HEK293 (cell line): Measurements from ENCODE around the gene COL15A1.

ENCODE experiments used
- CTCF ChIA-PET: fragments of 350-600 bp; formaldehyde crosslinking; extraction: SDS; loops from one replicate; lab custom pipeline; 2021; ENCODE audit warnings: antibody characterized with exemption; lab: Yijun Ruan, JAX
- POLR2A ChIA-PET: fragments of 300-600 bp; formaldehyde crosslinking; extraction: SDS; loops from one replicate; lab custom pipeline; 2020; ENCODE audit warnings: antibody characterized with exemption, inconsistent platforms; lab: Yijun Ruan, JAX
- H3K27ac ChIP-seq: fragments of 200-500 bp; sonication (Bioruptor generic); 2 replicates; pipeline ENCODE4 v1.5.1; 2014; ENCODE audit warnings: low read depth, low read length, control low read depth, inconsistent platforms; ENCODE audit errors: extremely low read depth
- H3K36me3 ChIP-seq, 2 experiments: fragments of 200-500 bp in 1 of 2; sonication (Bioruptor generic) in 1 of 2; 1 replicate in 1 of 2; 2 replicates in 1 of 2; pipeline ENCODE4 v1.5.1; 2014 to 2017; ENCODE audit warnings: inconsistent platforms in 2 of 2, low read length in 2 of 2; ENCODE audit not compliant: control insufficient read depth in 2 of 2, insufficient read depth in 1 of 2
- H3K4me1 ChIP-seq: fragments of 200-500 bp; sonication (Bioruptor generic); 2 replicates; pipeline ENCODE4 v1.5.1; 2014; ENCODE audit warnings: mild to moderate bottlenecking, low read length, inconsistent platforms; ENCODE audit not compliant: control insufficient read depth, insufficient read depth
- H3K4me3 ChIP-seq: 2 replicates; pipeline ENCODE4 v1.5.1; 2011; ENCODE audit warnings: low read depth, mild to moderate bottlenecking, control low read depth, low read length, moderate library complexity
- H3K9me3 ChIP-seq: fragments of 200-500 bp; sonication (Bioruptor generic); 2 replicates; pipeline ENCODE4 v1.5.1; 2014; ENCODE audit warnings: low read depth, low read length, inconsistent platforms; ENCODE audit not compliant: control insufficient read depth, insufficient read depth
- MEIS1 ChIP-seq: sonication (generic); formaldehyde crosslinking; IDR thresholded peaks from 2 replicates; pipeline ENCODE4 v1.8.1; 2022; ENCODE audit warnings: missing genetic modification reagents, mild to moderate bottlenecking, borderline replicate concordance
- OSR2 ChIP-seq: fragments of 450-650 bp; formaldehyde crosslinking; IDR thresholded peaks from 2 replicates; pipeline ENCODE4 v1.5.1; 2016; ENCODE audit warnings: missing biosample characterization, missing genetic modification characterization
- ZBTB17 ChIP-seq: fragments of 450-650 bp; formaldehyde crosslinking; IDR thresholded peaks from 2 replicates; pipeline ENCODE4 v1.5.1; 2016; ENCODE audit warnings: missing biosample characterization, missing genetic modification characterization
- ZBTB20 ChIP-seq: fragments of 450-650 bp; formaldehyde crosslinking; IDR thresholded peaks from 2 replicates; pipeline ENCODE4 v1.5.1; 2016; ENCODE audit warnings: missing biosample characterization, missing genetic modification characterization
- ZBTB48 ChIP-seq: fragments of 450-650 bp; formaldehyde crosslinking; IDR thresholded peaks from 2 replicates; pipeline ENCODE4 v1.5.1; 2016; ENCODE audit warnings: missing biosample characterization, missing genetic modification characterization
- ZBTB7A ChIP-seq: fragments of 450-650 bp; formaldehyde crosslinking; IDR thresholded peaks from 2 replicates; pipeline ENCODE4 v1.5.1; 2016; ENCODE audit warnings: low read depth, missing biosample characterization, missing genetic modification characterization
- ZNF121 ChIP-seq: fragments of 450-650 bp; formaldehyde crosslinking; IDR thresholded peaks from 2 replicates; pipeline ENCODE4 v1.5.1; 2016; ENCODE audit warnings: missing biosample characterization, missing genetic modification characterization
- ZNF132 ChIP-seq: fragments of 450-650 bp; formaldehyde crosslinking; IDR thresholded peaks from 2 replicates; pipeline ENCODE4 v1.5.1; 2017; ENCODE audit warnings: missing biosample characterization, missing genetic modification characterization, borderline replicate concordance
- ZNF133 ChIP-seq: fragments of 450-650 bp; formaldehyde crosslinking; IDR thresholded peaks from 2 replicates; pipeline ENCODE4 v1.5.1; 2016; ENCODE audit warnings: missing biosample characterization, missing genetic modification characterization
- ZNF169 ChIP-seq: fragments of 450-650 bp; formaldehyde crosslinking; IDR thresholded peaks from 2 replicates; pipeline ENCODE4 v1.5.1; 2016; ENCODE audit warnings: missing biosample characterization, missing genetic modification characterization
- ZNF302 ChIP-seq: fragments of 450-650 bp; formaldehyde crosslinking; IDR thresholded peaks from 2 replicates; pipeline ENCODE4 v1.5.1; 2016; ENCODE audit warnings: missing biosample characterization, missing genetic modification characterization, low read depth
- ZNF350 ChIP-seq: fragments of 450-650 bp; formaldehyde crosslinking; IDR thresholded peaks from 2 replicates; pipeline ENCODE4 v1.5.0; 2017; ENCODE audit warnings: missing biosample characterization, mild to moderate bottlenecking, missing genetic modification characterization
- ZNF354C ChIP-seq: fragments of 450-650 bp; formaldehyde crosslinking; IDR thresholded peaks from 2 replicates; pipeline ENCODE4 v1.5.1; 2016; ENCODE audit warnings: missing biosample characterization, missing genetic modification characterization, low read depth, borderline replicate concordance
- ZNF404 ChIP-seq: fragments of 450-650 bp; formaldehyde crosslinking; IDR thresholded peaks from 2 replicates; pipeline ENCODE4 v1.5.1; 2017; ENCODE audit warnings: missing biosample characterization, missing genetic modification characterization
- ZNF600 ChIP-seq: fragments of 450-650 bp; formaldehyde crosslinking; IDR thresholded peaks from 2 replicates; pipeline ENCODE4 v1.5.1; 2016; ENCODE audit warnings: missing biosample characterization, missing genetic modification characterization
- ZNF843 ChIP-seq: fragments of 450-650 bp; formaldehyde crosslinking; IDR thresholded peaks from 2 replicates; pipeline ENCODE4 v1.5.1; 2016; ENCODE audit warnings: missing biosample characterization, missing genetic modification characterization
- TF ChIP-seq, protein P1 (sequence below): fragments of 450-650 bp; formaldehyde crosslinking; IDR thresholded peaks from 2 replicates; pipeline ENCODE4 v1.5.1; 2016; ENCODE audit warnings: missing biosample characterization, missing genetic modification characterization
- TF ChIP-seq, protein P2 (sequence below): fragments of 450-650 bp; formaldehyde crosslinking; IDR thresholded peaks from 2 replicates; pipeline ENCODE4 v1.5.1; 2016; ENCODE audit warnings: missing biosample characterization, missing genetic modification characterization
- TF ChIP-seq, protein P3 (sequence below): fragments of 450-650 bp; formaldehyde crosslinking; IDR thresholded peaks from 2 replicates; pipeline ENCODE4 v1.5.1; 2016; ENCODE audit warnings: missing biosample characterization, missing genetic modification characterization
- TF ChIP-seq, protein P4 (sequence below): fragments of 450-650 bp; formaldehyde crosslinking; IDR thresholded peaks from 2 replicates; pipeline ENCODE4 v1.5.1; 2016; ENCODE audit warnings: missing biosample characterization, missing genetic modification characterization, borderline replicate concordance
- TF ChIP-seq, protein P5 (sequence below): fragments of 450-650 bp; formaldehyde crosslinking; IDR thresholded peaks from 2 replicates; pipeline ENCODE4 v1.5.1; 2016; ENCODE audit warnings: missing biosample characterization, missing genetic modification characterization
- TF ChIP-seq, protein P6 (sequence below): fragments of 450-650 bp; IDR thresholded peaks from 2 replicates; pipeline ENCODE4 v1.5.1; 2018; ENCODE audit warnings: missing biosample characterization, missing genetic modification characterization

COL15A1 gene

DNA sequence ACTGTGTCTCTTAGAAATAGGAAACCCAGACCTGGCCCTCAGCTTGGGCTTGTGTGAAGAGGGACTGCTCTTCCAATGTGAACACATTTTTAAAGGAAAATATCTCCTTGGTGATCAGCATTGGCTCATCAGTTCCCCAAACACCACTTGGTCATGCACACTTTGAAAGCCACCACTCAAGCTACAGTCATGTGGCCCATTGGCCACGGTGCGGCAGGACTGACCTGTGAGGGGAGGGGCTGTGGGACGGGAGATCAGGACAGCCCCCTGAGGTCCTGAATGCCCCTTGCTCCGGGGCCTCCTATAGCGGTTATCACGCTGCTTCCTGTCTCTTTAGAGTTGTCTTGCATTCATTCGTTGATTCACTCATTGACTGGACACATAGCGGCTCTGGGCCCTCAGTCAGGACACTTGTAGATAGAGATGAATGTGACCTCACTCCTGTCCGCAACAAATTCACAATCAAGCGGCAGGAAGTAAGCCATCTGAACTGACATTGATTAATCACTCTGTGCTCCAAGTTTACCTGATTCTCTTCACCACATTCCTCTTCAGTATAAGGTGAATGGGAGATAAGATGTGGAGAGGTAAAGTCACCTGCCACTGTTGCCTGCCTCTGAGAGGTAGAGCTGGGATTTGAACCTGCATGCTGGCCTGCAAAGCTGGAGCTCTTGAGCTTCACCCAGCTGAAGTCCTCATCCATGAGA is 73.1 kb downstream of the COL15A1 start:
- Histone ChIP-seq H3K36me3 (no peaks in the 10 kb centered on the region), H3K27ac (no peak overlapping the region), H3K4me3 (no peak overlapping the region), H3K9me3 (no peaks in the 10 kb centered on the region), H3K4me1 (no peaks in the 10 kb centered on the region)
- POLR2A ChIA-PET = interaction anchor here (0.5 kb wide), 1 partner anchor 1098 kb away, joined by 4 read pairs; no protein-coding TSS in a partner anchor
- CTCF ChIA-PET = interaction anchor here (0.6 to 0.9 kb wide), 2 partner anchors 19 to 44 kb away, joined by 3 to 4 read pairs; no protein-coding TSS in a partner anchor
- TF ChIP-seq MEIS1 (no peak), ZBTB48 (tag by site-specific recombination) (no peak), ZNF302 (no peak), ZNF600 (tag by site-specific recombination) (no peak), ZNF133 (tag by site-specific recombination) (no peak), ZBTB7A (tag by site-specific recombination) (no peak), ZNF404 (no peak), ZNF843 (tag by site-specific recombination) (no peak), ZNF132 (tag by site-specific recombination) (no peak), OSR2 (tag by site-specific recombination) (no peak)
- TF ChIP-seq, protein P1, sequence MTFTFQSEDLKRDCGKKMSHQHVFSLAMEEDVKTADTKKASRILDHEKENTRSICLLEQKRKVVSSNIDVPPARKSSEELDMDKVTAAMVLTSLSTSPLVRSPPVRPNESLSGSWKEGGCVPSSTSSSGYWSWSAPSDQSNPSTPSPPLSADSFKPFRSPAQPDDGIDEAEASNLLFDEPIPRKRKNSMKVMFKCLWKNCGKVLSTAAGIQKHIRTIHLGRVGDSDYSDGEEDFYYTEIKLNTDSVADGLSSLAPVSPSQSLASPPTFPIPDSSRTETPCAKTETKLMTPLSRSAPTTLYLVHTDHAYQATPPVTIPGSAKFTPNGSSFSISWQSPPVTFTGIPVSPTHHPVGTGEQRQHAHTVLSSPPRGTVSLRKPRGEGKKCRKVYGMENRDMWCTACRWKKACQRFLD (tag by site-specific recombination) = no peak
- TF ChIP-seq, protein P2, sequence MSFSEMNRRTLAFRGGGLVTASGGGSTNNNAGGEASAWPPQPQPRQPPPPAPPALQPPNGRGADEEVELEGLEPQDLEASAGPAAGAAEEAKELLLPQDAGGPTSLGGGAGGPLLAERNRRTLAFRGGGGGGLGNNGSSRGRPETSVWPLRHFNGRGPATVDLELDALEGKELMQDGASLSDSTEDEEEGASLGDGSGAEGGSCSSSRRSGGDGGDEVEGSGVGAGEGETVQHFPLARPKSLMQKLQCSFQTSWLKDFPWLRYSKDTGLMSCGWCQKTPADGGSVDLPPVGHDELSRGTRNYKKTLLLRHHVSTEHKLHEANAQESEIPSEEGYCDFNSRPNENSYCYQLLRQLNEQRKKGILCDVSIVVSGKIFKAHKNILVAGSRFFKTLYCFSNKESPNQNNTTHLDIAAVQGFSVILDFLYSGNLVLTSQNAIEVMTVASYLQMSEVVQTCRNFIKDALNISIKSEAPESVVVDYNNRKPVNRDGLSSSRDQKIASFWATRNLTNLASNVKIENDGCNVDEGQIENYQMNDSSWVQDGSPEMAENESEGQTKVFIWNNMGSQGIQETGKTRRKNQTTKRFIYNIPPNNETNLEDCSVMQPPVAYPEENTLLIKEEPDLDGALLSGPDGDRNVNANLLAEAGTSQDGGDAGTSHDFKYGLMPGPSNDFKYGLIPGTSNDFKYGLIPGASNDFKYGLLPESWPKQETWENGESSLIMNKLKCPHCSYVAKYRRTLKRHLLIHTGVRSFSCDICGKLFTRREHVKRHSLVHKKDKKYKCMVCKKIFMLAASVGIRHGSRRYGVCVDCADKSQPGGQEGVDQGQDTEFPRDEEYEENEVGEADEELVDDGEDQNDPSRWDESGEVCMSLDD = no peak
- TF ChIP-seq, protein P3, sequence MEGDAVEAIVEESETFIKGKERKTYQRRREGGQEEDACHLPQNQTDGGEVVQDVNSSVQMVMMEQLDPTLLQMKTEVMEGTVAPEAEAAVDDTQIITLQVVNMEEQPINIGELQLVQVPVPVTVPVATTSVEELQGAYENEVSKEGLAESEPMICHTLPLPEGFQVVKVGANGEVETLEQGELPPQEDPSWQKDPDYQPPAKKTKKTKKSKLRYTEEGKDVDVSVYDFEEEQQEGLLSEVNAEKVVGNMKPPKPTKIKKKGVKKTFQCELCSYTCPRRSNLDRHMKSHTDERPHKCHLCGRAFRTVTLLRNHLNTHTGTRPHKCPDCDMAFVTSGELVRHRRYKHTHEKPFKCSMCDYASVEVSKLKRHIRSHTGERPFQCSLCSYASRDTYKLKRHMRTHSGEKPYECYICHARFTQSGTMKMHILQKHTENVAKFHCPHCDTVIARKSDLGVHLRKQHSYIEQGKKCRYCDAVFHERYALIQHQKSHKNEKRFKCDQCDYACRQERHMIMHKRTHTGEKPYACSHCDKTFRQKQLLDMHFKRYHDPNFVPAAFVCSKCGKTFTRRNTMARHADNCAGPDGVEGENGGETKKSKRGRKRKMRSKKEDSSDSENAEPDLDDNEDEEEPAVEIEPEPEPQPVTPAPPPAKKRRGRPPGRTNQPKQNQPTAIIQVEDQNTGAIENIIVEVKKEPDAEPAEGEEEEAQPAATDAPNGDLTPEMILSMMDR (tag by site-specific recombination) = no peak
- TF ChIP-seq, protein P4, sequence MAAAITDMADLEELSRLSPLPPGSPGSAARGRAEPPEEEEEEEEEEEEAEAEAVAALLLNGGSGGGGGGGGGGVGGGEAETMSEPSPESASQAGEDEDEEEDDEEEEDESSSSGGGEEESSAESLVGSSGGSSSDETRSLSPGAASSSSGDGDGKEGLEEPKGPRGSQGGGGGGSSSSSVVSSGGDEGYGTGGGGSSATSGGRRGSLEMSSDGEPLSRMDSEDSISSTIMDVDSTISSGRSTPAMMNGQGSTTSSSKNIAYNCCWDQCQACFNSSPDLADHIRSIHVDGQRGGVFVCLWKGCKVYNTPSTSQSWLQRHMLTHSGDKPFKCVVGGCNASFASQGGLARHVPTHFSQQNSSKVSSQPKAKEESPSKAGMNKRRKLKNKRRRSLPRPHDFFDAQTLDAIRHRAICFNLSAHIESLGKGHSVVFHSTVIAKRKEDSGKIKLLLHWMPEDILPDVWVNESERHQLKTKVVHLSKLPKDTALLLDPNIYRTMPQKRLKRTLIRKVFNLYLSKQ (tag by site-specific recombination) = no peak

DNA sequence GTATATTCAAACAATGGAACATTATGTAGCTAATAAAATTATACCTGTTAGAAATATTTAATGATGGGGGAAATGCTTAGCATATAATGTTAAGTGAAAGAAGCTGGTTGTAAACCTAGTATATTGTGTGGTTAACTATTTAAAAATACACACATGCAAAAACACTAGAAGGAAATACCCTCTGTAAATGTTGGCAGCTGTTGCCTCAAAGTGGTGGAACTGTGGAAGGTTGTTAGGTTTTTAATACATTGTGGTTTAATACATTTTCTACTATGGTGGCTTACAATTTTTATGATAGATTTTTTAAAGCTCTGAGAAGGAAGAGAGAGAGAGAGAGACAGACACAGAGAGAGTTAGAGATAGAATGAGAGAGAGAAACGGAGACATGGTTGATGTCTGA is 74.9 kb downstream of the COL15A1 start:
- H3K4me1 ChIP-seq = no peaks in the 10 kb centered on the region
- CTCF ChIA-PET = interaction anchor here (0.6 to 1.6 kb wide), 7 partner anchors 12 to 950 kb away, joined by 3 to 7 read pairs (median 4); no protein-coding TSS in a partner anchor
- H3K9me3 ChIP-seq = no peaks in the 10 kb centered on the region
- no peaks in the 10 kb centered on the region for H3K36me3 ChIP-seq
- H3K27ac ChIP-seq = no peak overlapping the region
- no peak overlapping the region for H3K4me3 ChIP-seq
- POLR2A ChIA-PET = no interaction called here
- TF ChIP-seq ZBTB17 (tag by site-specific recombination) (no peak), ZNF354C (no peak), ZNF350 (tag by site-specific recombination) (no peak), ZNF121 (tag by site-specific recombination) (no peak), ZNF169 (tag by site-specific recombination) (no peak), ZBTB20 (tag by site-specific recombination) (no peak)
- TF ChIP-seq, protein P5, sequence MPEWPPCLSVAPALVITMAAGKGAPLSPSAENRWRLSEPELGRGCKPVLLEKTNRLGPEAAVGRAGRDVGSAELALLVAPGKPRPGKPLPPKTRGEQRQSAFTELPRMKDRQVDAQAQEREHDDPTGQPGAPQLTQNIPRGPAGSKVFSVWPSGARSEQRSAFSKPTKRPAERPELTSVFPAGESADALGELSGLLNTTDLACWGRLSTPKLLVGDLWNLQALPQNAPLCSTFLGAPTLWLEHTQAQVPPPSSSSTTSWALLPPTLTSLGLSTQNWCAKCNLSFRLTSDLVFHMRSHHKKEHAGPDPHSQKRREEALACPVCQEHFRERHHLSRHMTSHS = no peak
- TF ChIP-seq, protein P2 = no peak
- TF ChIP-seq, protein P6, sequence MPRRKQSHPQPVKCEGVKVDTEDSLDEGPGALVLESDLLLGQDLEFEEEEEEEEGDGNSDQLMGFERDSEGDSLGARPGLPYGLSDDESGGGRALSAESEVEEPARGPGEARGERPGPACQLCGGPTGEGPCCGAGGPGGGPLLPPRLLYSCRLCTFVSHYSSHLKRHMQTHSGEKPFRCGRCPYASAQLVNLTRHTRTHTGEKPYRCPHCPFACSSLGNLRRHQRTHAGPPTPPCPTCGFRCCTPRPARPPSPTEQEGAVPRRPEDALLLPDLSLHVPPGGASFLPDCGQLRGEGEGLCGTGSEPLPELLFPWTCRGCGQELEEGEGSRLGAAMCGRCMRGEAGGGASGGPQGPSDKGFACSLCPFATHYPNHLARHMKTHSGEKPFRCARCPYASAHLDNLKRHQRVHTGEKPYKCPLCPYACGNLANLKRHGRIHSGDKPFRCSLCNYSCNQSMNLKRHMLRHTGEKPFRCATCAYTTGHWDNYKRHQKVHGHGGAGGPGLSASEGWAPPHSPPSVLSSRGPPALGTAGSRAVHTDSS = no peak
